ENCODE data around the gene GMEB2.

DNA sequence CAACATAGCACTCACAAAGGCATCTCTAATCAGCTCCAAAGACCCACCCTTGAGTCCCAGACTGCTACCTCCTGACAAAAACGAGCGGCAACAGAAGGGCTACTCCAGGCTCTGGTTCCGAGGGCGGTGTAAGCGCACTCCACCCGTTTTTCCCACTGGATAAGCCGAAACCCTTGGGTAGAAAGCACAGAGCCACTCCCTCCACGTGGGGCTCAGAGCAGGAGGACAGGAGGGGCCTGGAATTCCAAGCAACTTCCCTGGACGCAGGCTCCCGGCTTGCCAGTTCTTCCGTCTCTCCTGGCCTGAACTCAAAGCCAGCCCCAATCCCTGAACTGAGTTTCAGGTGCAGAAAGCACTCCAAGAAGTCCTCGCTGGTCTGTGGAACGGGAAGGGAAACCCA, 7.4 kb downstream of the GMEB2 start:
- TF ChIP-seq, protein P1, sequence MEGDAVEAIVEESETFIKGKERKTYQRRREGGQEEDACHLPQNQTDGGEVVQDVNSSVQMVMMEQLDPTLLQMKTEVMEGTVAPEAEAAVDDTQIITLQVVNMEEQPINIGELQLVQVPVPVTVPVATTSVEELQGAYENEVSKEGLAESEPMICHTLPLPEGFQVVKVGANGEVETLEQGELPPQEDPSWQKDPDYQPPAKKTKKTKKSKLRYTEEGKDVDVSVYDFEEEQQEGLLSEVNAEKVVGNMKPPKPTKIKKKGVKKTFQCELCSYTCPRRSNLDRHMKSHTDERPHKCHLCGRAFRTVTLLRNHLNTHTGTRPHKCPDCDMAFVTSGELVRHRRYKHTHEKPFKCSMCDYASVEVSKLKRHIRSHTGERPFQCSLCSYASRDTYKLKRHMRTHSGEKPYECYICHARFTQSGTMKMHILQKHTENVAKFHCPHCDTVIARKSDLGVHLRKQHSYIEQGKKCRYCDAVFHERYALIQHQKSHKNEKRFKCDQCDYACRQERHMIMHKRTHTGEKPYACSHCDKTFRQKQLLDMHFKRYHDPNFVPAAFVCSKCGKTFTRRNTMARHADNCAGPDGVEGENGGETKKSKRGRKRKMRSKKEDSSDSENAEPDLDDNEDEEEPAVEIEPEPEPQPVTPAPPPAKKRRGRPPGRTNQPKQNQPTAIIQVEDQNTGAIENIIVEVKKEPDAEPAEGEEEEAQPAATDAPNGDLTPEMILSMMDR (conservative IDR thresholded peaks at IDR 0.05 in 1 of 2, IDR thresholded peaks at IDR 0.05 in 1 of 2; ENCODE audit: low read depth in 1 of 2, low read length in 2 of 2): no peak
- TF ChIP-seq EZH2 (IDR thresholded peaks at IDR 0.05; ENCODE audit: low read length, missing control alignments): no peak
